Neural cell (in vitro differentiated cells): Measurements from ENCODE around the gene CEP128. TPM values are rescaled to one million over a fixed set of nuclear protein-coding genes. Genes with fewer than 3 reads are reported as not detected.

ENCODE experiments used
- H2AFZ ChIP-seq: fragments of 200-600, 300-800 bp; sonication (generic), shearing (Covaris generic); 2 replicates; pipeline ENCODE4 v1.6.0; 2014; ENCODE audit warnings: low read depth, mild to moderate bottlenecking, antibody characterized with exemption, low read length, moderate library complexity
- H3F3A ChIP-seq: fragments of 200-600 bp; shearing (Covaris generic); 2 replicates; pipeline ENCODE4 v1.6.1; 2016; ENCODE audit warnings: mild to moderate bottlenecking, moderate library complexity, mixed read lengths, antibody characterized with exemption, low read length; ENCODE audit not compliant: insufficient read depth, poor library complexity, severe bottlenecking
- H3K27ac ChIP-seq: fragments of 200-600, 300-800 bp; sonication (generic), shearing (Covaris generic); 2 replicates; pipeline ENCODE4 v1.5.1; 2014; ENCODE audit warnings: mild to moderate bottlenecking, low read length, moderate library complexity
- H3K27me3 ChIP-seq: fragments of 300-800, 200-600 bp; sonication (generic), shearing (Covaris generic); 2 replicates; pipeline ENCODE4 v1.6.0; 2014; ENCODE audit warnings: mild to moderate bottlenecking, low read depth, low read length, moderate library complexity; ENCODE audit not compliant: insufficient read depth
- H3K36me3 ChIP-seq: fragments of 300-800, 200-600 bp; sonication (generic), shearing (Covaris generic); 2 replicates; pipeline ENCODE4 v1.5.1; 2014; ENCODE audit warnings: mild to moderate bottlenecking, antibody characterized with exemption, low read length, moderate library complexity; ENCODE audit not compliant: insufficient read depth
- H3K4me2 ChIP-seq: fragments of 300-800, 200-600 bp; sonication (generic), shearing (Covaris generic); 2 replicates; pipeline ENCODE4 v1.6.0; 2014; ENCODE audit warnings: mild to moderate bottlenecking, low read length
- H3K4me3 ChIP-seq: fragments of 300-800, 200-600 bp; sonication (generic), shearing (Covaris generic); 2 replicates; pipeline ENCODE4 v1.5.1; 2014; ENCODE audit warnings: mild to moderate bottlenecking, low read length, moderate library complexity
- H3K79me2 ChIP-seq: fragments of 200-600 bp; shearing (Covaris generic); replicated peaks from 2 replicates; pipeline ENCODE4 v1.6.0; 2014; ENCODE audit warnings: mild to moderate bottlenecking, low read length, moderate library complexity; ENCODE audit not compliant: insufficient read depth
- H3K9ac ChIP-seq: fragments of 300-800, 200-600 bp; sonication (generic), shearing (Covaris generic); 2 replicates; pipeline ENCODE4 v1.6.1; 2016; ENCODE audit warnings: mild to moderate bottlenecking, low read length, mixed read lengths
- H3K9me2 ChIP-seq: fragments of 200-600 bp; shearing (Covaris generic); 2 replicates; pipeline ENCODE4 v1.6.1; 2016; ENCODE audit warnings: mild to moderate bottlenecking, low read length, mixed read lengths; ENCODE audit not compliant: insufficient read depth
- H3K9me3 ChIP-seq: fragments of 200-600, 300-800 bp; sonication (generic), shearing (Covaris generic); 2 replicates; pipeline ENCODE4 v1.6.1; 2016; ENCODE audit warnings: mild to moderate bottlenecking, mixed run types, low read length, moderate library complexity, mixed read lengths
- H4K20me1 ChIP-seq: fragments of 200-600 bp; shearing (Covaris generic); 2 replicates; pipeline ENCODE4 v1.6.1; 2016; ENCODE audit warnings: mild to moderate bottlenecking, mixed run types; ENCODE audit not compliant: insufficient read depth
- CTCF ChIP-seq: fragments of 450-650 bp; IDR thresholded peaks from 2 replicates; pipeline ENCODE4 v1.5.1; 2014; ENCODE audit warnings: antibody characterized with exemption, mild to moderate bottlenecking, moderate library complexity; ENCODE audit not compliant: poor library complexity, severe bottlenecking
- EP300 ChIP-seq: fragments of 450-650 bp; conservative IDR thresholded peaks from 2 replicates; pipeline ENCODE4 v1.6.1; 2014; ENCODE audit warnings: antibody characterized with exemption, mild to moderate bottlenecking, moderate library complexity; ENCODE audit not compliant: poor library complexity, severe bottlenecking
- EZH2 ChIP-seq: fragments of 200-600, 300-800 bp; shearing (Covaris generic), sonication (generic); IDR thresholded peaks from 2 replicates; pipeline ENCODE4 v1.6.1; 2014; ENCODE audit warnings: antibody characterized with exemption, low read length, borderline replicate concordance, mild to moderate bottlenecking; ENCODE audit not compliant: insufficient read depth, poor library complexity, severe bottlenecking
- MXI1 ChIP-seq: fragments of 450-650 bp; conservative IDR thresholded peaks from 2 replicates; pipeline ENCODE4 v1.6.1; 2014; ENCODE audit warnings: antibody characterized with exemption, mild to moderate bottlenecking; ENCODE audit not compliant: poor library complexity, severe bottlenecking
- POLR2AphosphoS5 ChIP-seq: IDR thresholded peaks from 2 replicates; pipeline ENCODE4 v1.6.1; 2012
- RAD21 ChIP-seq: fragments of 450-650 bp; conservative IDR thresholded peaks from 2 replicates; pipeline ENCODE4 v1.6.1; 2014; ENCODE audit warnings: antibody characterized with exemption, mild to moderate bottlenecking, moderate library complexity
- REST ChIP-seq: IDR thresholded peaks from 2 replicates; pipeline ENCODE4 v1.6.1; 2012; ENCODE audit warnings: borderline replicate concordance
- SMC3 ChIP-seq: fragments of 450-650 bp; conservative IDR thresholded peaks from 2 replicates; pipeline ENCODE4 v1.6.1; 2014; ENCODE audit warnings: antibody characterized with exemption, mild to moderate bottlenecking, moderate library complexity; ENCODE audit not compliant: poor library complexity
- TAF1 ChIP-seq: IDR thresholded peaks from 2 replicates; pipeline ENCODE4 v1.6.1; 2012; ENCODE audit warnings: low read depth
- polyA plus RNA-seq: library from polyadenylated mRNA; depleted of rRNA; stranded (reverse); fragments of >200 nt; gene quantifications from 2 replicates; pipeline ENCODE4 v1.2.3, GENCODE V29; 2014

CEP128 gene
- polyA plus RNA-seq, 1 donor from 2014 or later = 5.5 TPM

GRCh38 chr14:80537626-80538025 is 403.9 kb downstream of the CEP128 start:
- Histone ChIP-seq H3F3A (no peaks in the 10 kb centered on the region), H3K4me3 (no peak overlapping the region), H3K36me3 (no peaks in the 10 kb centered on the region), H3K9me2 (no peaks in the 10 kb centered on the region), H2AFZ (no peak overlapping the region), H3K9me3 (no peaks in the 10 kb centered on the region), H3K4me2 (no peak overlapping the region), H3K9ac (no peak overlapping the region), H3K27me3 (no peaks in the 10 kb centered on the region), H4K20me1 (no peaks in the 10 kb centered on the region), H3K27ac (no peak overlapping the region), H3K79me2 (no peaks in the 10 kb centered on the region)
- no peak for TF ChIP-seq REST
- TF ChIP-seq MXI1 = no peak
- no peak for TF ChIP-seq CTCF
- TF ChIP-seq EP300 = no peak
- no peak for TF ChIP-seq TAF1
- no peak for TF ChIP-seq RAD21
- no peak for TF ChIP-seq EZH2
- no peak for TF ChIP-seq SMC3
- no peak for TF ChIP-seq POLR2AphosphoS5

GRCh38 chr14:80536456-80536855 is 405.1 kb downstream of the CEP128 start:
- no peak overlapping the region for H3K4me2 ChIP-seq
- no peaks in the 10 kb centered on the region for H3K9me2 ChIP-seq
- H3K27ac ChIP-seq = no peak overlapping the region
- no peak overlapping the region for H3K4me3 ChIP-seq
- H3K9ac ChIP-seq = no peak overlapping the region
- no peaks in the 10 kb centered on the region for H4K20me1 ChIP-seq
- no peak overlapping the region for H2AFZ ChIP-seq
- no peaks in the 10 kb centered on the region for H3K36me3 ChIP-seq
- no peaks in the 10 kb centered on the region for H3F3A ChIP-seq
- no peaks in the 10 kb centered on the region for H3K27me3 ChIP-seq
- H3K79me2 ChIP-seq = no peaks in the 10 kb centered on the region
- H3K9me3 ChIP-seq = no peaks in the 10 kb centered on the region
- TF ChIP-seq SMC3 (no peak), RAD21 (no peak), MXI1 (no peak), CTCF (no peak), EZH2 (no peak), POLR2AphosphoS5 (no peak), REST (no peak), TAF1 (no peak), EP300 (no peak)
